ENCODE results near the gene TMEM212. TPM values are rescaled to one million over a fixed set of nuclear protein-coding genes. Genes with fewer than 3 reads are reported as not detected.
A peak's percentile ranks its signal among the peaks of the same experiment; 100 is the strongest.

Gene TMEM212
- total RNA-seq, 1 donor from 2014 or later = 0.09 TPM

DNA sequence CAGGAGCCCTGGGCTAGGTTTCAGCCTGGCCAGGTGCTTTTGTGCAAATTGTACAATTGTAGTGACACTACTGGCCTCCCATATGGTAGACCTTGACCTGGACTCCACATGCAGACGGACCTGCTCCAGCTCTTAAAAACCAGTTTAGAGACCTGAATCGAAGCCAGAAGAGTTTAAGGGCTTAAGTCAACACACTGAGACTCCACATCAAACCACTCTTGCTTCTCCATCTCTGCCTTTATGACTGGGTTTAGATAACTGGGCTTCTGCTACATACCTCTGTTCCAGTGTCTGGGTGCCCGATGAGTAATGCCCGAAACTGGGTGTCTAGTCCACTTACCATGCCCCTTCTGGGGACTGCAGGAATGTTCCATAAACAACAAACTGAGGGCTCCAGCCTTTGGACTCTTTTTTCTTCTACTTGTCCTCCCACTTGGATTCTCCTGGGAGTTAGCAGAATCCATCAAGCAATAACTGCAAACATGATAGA, 32.8 kb downstream of the TMEM212 start:
- DNase-seq (ENCODE audit: low spot score) = no peak

DNA sequence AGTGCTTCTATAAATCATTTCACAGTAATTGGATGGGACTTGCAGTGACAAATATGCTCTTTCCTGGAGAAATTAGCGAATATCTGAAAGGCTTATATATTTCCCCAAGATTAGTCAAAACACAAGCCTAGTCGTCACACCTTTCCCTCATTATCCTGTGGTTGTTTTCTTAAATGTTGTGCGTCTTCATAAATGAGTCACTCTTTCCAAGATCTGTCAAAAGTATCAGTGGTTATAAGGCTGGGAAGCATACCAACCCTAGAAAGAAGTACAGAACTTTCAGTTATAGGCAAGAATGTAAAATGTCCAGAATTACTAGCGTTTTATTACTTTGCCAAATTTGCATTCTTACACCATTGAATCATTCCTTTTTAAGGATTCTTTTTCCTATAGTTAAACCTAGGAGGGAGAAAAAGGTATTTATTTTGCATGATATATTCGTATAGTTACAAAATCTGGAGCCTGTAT, 33.6 kb downstream of the TMEM212 start:
- no peak for DNase-seq (ENCODE audit: low spot score)
- Mint-ChIP-seq H3K27me3 (ENCODE audit: low read depth) (peaks cover 32% of the 10 kb centered on the region), H3K36me3 (ENCODE audit: low read depth) (no peaks in the 10 kb centered on the region), H3K4me3 (ENCODE audit: low read depth) (no peak overlapping the region), H3K27ac (peak overlapping the region; percentile 30), H3K9me3 (no peaks in the 10 kb centered on the region), H3K4me1 (ENCODE audit: low read depth) (peaks cover 22% of the 10 kb centered on the region)
- intact Hi-C loops (cut with micrococcal nuclease) = loop anchor here (1.0 to 10.0 kb wide), 4 partner anchors 30 to 231 kb away; partner anchors contain the start of gene PLD1

More for the DNA sequence above, 32.8 kb downstream of the TMEM212 start:
- Mint-ChIP-seq H3K9me3 (no peaks in the 10 kb centered on the region), H3K4me1 (ENCODE audit: low read depth) (peaks cover 24% of the 10 kb centered on the region), H3K27me3 (ENCODE audit: low read depth) (peaks cover 26% of the 10 kb centered on the region), H3K36me3 (ENCODE audit: low read depth) (no peaks in the 10 kb centered on the region), H3K27ac (peak overlapping the region; percentile 37), H3K4me3 (ENCODE audit: low read depth) (no peak overlapping the region)
- intact Hi-C loops (cut with micrococcal nuclease) = loop anchor here (1.0 to 10.0 kb wide), 4 partner anchors 29 to 231 kb away; partner anchors contain the start of gene PLD1

DNA sequence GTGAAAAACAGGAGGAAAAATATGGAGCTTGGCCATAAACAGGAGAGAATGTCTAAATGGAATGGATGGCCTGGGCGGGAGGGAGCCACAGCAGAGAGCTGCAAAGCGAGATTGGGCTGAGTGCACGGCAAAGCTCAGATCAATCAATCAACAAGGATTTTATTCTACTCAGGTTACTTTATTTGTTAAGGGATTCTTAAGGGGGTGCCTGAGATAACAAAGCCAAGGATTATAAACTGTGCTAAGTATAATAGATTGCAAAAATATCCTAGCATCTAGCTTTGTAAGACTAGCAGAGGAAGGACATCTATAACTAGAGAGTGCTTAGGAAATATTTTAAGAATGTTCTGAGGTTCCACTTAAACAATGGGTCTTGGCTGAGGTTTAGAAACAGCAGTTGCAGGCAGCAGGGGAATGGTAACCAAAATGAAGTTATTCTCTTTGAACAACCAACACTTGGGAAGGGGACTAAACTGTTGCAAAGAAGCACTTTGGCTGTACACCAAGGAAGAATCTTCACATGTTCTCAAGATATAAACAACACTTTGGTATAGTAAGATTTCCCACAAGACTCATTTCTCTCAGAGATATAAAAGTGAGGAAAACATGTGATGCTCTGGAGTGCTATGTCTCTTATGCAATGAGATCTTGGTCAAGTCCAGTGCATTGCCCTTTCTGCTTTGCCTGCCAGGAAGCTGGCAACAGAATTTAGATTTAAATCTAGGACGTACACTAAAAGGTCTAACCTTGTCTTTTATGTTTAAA, 35.5 kb downstream of the TMEM212 start:
- H3K27me3 Mint-ChIP-seq (ENCODE audit: low read depth) = peaks cover 36% of the 10 kb centered on the region
- intact Hi-C loops (cut with micrococcal nuclease) = loop anchor here (5.0 to 10.0 kb wide), 2 partner anchors 66 to 96 kb away; partner anchors contain the start of gene PLD1
- H3K9me3 Mint-ChIP-seq = no peaks in the 10 kb centered on the region
- no peak overlapping the region for H3K27ac Mint-ChIP-seq
- DNase-seq (ENCODE audit: low spot score) = no peak
- no peaks in the 10 kb centered on the region for H3K36me3 Mint-ChIP-seq (ENCODE audit: low read depth)
- H3K4me3 Mint-ChIP-seq (ENCODE audit: low read depth) = no peak overlapping the region
- H3K4me1 Mint-ChIP-seq (ENCODE audit: low read depth) = peaks cover 20% of the 10 kb centered on the region

DNA sequence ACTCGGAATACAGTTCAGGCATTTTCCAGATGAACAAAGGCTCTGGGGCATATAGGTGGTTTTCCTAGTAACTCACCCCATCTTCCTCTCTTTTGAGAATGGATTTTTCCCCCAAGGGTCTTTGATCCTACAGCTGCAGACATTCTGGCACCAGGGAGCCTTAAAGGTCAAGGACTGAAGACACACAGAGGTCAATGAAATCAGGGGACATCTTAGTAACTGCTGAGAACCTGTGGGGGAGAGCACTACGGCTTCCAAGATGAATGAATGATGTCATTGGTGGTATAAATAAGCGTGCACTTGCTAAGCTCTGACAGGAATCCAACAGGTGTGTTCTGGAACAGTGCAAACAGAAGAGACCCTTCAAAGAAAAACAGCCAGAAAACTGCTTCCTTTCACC, 36.3 kb downstream of the TMEM212 start:
- peaks cover 20% of the 10 kb centered on the region for H3K4me1 Mint-ChIP-seq (ENCODE audit: low read depth)
- intact Hi-C loops (cut with micrococcal nuclease) = loop anchor here (5.0 to 10.0 kb wide), 2 partner anchors 67 to 95 kb away; partner anchors contain the start of gene PLD1
- H3K9me3 Mint-ChIP-seq = no peaks in the 10 kb centered on the region
- peaks cover 42% of the 10 kb centered on the region for H3K27me3 Mint-ChIP-seq (ENCODE audit: low read depth)
- H3K36me3 Mint-ChIP-seq (ENCODE audit: low read depth) = no peaks in the 10 kb centered on the region
- DNase-seq (ENCODE audit: low spot score) = no peak
- H3K4me3 Mint-ChIP-seq (ENCODE audit: low read depth) = no peak overlapping the region
- no peak overlapping the region for H3K27ac Mint-ChIP-seq

DNA sequence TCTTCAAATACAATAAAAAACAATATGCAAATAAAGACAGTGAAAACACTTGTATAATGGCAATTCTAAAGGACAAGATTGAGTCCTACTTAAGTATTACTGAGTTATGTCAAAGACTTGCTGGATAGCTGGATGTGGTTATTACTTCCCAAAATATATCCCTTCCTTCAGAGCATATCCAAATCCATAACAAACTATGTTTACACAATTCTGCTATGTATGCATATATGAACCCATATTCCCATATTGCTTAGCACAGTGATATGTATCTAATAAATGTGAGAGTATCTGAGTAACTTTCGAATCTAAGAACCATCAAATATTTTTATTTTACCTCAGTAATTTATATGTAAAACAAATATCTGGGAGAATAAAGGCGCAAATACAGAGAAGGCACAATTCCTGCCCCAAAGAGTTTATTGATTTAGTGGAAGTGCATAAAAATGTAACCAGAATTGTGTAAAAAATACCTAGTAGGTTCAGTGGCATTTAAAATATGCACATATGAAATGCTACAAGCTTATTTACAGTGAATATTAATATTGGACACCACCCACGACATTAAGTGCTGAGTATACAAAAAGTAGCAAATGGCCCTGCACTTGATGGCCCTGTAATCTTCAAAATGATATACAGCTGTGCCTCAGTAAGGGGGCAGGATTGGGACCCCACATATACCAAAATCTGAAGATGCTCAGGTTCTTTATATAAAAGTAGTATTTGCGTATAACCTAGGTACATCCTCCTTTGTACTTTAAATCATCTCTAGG, 37.1 kb downstream of the TMEM212 start:
- DNase-seq (ENCODE audit: low spot score) = no peak
- intact Hi-C loops (cut with micrococcal nuclease) = no loop called here
- H3K27ac Mint-ChIP-seq = no peak overlapping the region

DNA sequence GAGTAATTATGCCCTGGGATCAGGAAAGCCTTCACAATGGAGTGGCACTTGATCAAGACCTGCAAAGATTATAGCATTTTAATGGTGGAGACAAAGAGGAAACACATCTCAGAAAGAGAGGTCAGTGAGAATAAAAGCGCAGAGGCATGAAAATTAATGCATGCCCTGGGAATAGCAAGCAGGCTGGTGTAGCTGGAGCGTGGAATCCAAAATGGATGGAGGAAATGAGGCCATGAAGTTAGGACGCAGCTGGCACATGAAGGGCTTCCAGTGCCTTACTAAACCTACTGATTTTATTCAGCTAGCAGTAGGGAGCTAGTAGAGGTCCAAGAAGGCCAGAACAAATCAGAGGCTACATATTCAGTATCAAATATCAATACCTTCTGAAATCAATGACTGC, 38.1 kb downstream of the TMEM212 start:
- DNase-seq (ENCODE audit: low spot score) = no peak
- no peaks in the 10 kb centered on the region for H3K9me3 Mint-ChIP-seq
- H3K36me3 Mint-ChIP-seq (ENCODE audit: low read depth) = no peaks in the 10 kb centered on the region
- peaks cover 8% of the 10 kb centered on the region for H3K4me1 Mint-ChIP-seq (ENCODE audit: low read depth)
- no peak overlapping the region for H3K27ac Mint-ChIP-seq
- no peak overlapping the region for H3K4me3 Mint-ChIP-seq (ENCODE audit: low read depth)
- H3K27me3 Mint-ChIP-seq (ENCODE audit: low read depth) = peaks cover 42% of the 10 kb centered on the region
- intact Hi-C loops (cut with micrococcal nuclease) = no loop called here

More for the DNA sequence above, 37.1 kb downstream of the TMEM212 start:
- Mint-ChIP-seq H3K4me3 (ENCODE audit: low read depth) (no peak overlapping the region), H3K4me1 (ENCODE audit: low read depth) (peaks cover 17% of the 10 kb centered on the region), H3K36me3 (ENCODE audit: low read depth) (no peaks in the 10 kb centered on the region), H3K9me3 (no peaks in the 10 kb centered on the region), H3K27me3 (ENCODE audit: low read depth) (peaks cover 42% of the 10 kb centered on the region)

DNA sequence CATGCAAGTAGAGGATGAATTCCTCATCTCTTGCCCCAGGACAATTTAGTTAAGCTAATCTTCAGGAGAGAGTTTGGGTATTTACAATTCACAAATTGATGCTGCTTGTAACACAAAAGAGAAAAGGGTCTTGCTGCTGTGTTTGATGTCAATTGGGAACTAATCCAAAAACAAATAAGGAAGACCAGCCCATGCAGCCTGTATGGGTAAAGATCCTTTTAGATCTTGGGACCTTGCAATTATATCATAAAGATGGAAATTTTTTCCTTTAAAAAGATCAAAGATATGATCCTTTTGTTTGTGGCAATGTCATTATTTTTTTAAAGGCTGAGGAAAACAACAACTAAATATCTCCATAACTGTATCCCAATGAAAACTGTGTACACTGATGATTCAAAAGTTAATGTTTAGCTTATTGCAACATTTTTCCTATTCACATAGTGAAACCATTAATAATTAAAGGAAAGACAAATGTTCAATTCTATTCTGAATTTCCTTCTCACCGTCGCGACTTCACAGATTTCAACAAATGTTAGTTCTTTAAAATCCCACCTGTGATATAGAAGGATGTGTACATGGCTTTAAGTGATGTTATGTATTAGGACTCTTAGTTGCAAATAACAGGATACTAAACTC, 40.2 kb downstream of the TMEM212 start:
- no peaks in the 10 kb centered on the region for H3K4me1 Mint-ChIP-seq (ENCODE audit: low read depth)
- H3K4me3 Mint-ChIP-seq (ENCODE audit: low read depth) = no peak overlapping the region
- DNase-seq (ENCODE audit: low spot score) = no peak
- H3K36me3 Mint-ChIP-seq (ENCODE audit: low read depth) = no peaks in the 10 kb centered on the region
- H3K9me3 Mint-ChIP-seq = no peaks in the 10 kb centered on the region
- peaks cover 37% of the 10 kb centered on the region for H3K27me3 Mint-ChIP-seq (ENCODE audit: low read depth)
- intact Hi-C loops (cut with micrococcal nuclease) = no loop called here
- H3K27ac Mint-ChIP-seq = no peak overlapping the region

DNA sequence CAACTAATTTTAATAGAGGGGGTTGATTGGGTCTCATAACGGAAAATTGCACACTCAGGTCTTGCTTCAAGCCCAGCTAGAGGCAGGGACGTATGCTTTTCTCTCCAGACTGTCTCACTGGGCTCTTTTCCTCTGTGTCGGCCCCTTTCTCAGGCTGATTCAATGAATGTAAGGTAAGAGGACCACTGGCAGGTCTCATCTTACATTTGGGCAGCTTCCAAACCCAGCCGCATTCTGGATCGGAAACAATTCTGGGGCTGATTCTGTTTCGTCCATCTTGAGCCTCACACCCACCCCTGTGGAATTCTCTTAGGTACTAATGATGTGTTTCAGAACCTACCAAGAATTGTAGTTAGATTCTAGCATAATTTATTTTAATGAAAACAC, 40.7 kb downstream of the TMEM212 start:
- H3K27ac Mint-ChIP-seq = no peak overlapping the region
- intact Hi-C loops (cut with micrococcal nuclease) = no loop called here
- DNase-seq (ENCODE audit: low spot score) = no peak
- no peaks in the 10 kb centered on the region for H3K4me1 Mint-ChIP-seq (ENCODE audit: low read depth)
- H3K27me3 Mint-ChIP-seq (ENCODE audit: low read depth) = peaks cover 34% of the 10 kb centered on the region
- no peak overlapping the region for H3K4me3 Mint-ChIP-seq (ENCODE audit: low read depth)
- no peaks in the 10 kb centered on the region for H3K9me3 Mint-ChIP-seq
- H3K36me3 Mint-ChIP-seq (ENCODE audit: low read depth) = no peaks in the 10 kb centered on the region

DNA sequence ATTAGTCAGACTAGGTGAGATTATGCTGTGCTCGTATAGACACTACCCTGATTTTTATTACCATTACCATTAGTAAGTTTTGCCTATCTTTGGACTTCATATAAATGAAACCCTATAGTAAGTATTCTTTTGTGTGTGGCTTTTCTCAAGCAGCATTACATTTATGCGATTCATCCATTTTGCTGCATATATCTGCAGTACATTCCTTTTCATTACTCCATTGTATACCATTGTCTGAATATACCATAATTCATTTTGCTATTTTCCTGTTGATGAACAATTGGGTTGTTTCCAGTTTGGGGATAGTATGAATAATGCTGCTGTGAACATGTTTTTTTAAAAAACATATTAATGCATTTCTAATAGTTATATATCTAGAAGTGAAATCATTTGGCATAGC, 45.3 kb downstream of the TMEM212 start:
- Mint-ChIP-seq H3K27me3 (ENCODE audit: low read depth) (peaks cover 23% of the 10 kb centered on the region), H3K27ac (no peak overlapping the region), H3K9me3 (no peaks in the 10 kb centered on the region), H3K4me3 (ENCODE audit: low read depth) (no peak overlapping the region), H3K36me3 (ENCODE audit: low read depth) (no peaks in the 10 kb centered on the region), H3K4me1 (ENCODE audit: low read depth) (no peaks in the 10 kb centered on the region)
- intact Hi-C loops (cut with micrococcal nuclease) = no loop called here
- no peak for DNase-seq (ENCODE audit: low spot score)

DNA sequence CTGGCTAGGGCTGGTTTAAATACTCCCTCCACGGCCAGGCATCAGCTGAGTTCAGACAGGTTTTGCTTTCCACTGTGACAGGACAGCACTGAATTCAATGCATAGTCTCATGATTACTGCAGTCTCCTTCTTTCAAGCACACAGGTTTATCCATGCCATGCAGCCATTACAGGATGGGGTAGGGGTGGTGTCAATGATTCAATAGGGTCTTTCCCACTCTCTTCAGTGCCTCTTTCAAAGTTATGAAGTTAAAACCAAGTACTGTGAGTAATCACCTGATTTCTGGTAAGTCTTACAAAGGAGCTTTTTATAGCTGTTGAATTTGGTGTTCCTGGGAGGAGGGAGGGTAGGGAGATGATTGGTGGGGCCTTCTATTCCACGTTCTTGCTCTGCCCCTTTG, 47.2 kb downstream of the TMEM212 start:
- Mint-ChIP-seq H3K9me3 (no peaks in the 10 kb centered on the region), H3K4me3 (ENCODE audit: low read depth) (no peak overlapping the region), H3K27ac (no peak overlapping the region), H3K36me3 (ENCODE audit: low read depth) (no peaks in the 10 kb centered on the region), H3K4me1 (ENCODE audit: low read depth) (no peaks in the 10 kb centered on the region), H3K27me3 (ENCODE audit: low read depth) (peaks cover 22% of the 10 kb centered on the region)
- no peak for DNase-seq (ENCODE audit: low spot score)
- intact Hi-C loops (cut with micrococcal nuclease) = no loop called here

DNA sequence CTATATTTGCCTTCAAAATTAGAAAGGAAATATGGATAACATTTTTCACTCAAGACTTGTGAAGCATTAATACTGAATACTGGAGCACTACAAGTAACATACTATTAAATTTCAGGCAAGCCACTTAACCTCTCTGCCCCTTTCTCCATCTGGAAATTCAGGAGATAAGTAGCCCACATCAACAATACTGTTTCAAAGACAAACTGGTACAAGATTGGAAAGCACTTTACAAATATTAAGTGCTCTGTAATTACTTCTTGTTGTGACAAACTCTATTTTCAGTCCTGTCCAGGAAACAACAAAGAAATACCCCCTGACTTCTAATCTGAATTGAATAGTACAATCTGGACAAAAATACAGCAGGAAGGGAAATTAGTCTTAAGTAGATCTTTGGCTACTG, 49.3 kb downstream of the TMEM212 start:
- no peak overlapping the region for H3K27ac Mint-ChIP-seq
- H3K27me3 Mint-ChIP-seq (ENCODE audit: low read depth) = peaks cover 30% of the 10 kb centered on the region
- H3K4me3 Mint-ChIP-seq (ENCODE audit: low read depth) = no peak overlapping the region
- H3K4me1 Mint-ChIP-seq (ENCODE audit: low read depth) = no peaks in the 10 kb centered on the region
- intact Hi-C loops (cut with micrococcal nuclease) = no loop called here
- no peaks in the 10 kb centered on the region for H3K9me3 Mint-ChIP-seq
- H3K36me3 Mint-ChIP-seq (ENCODE audit: low read depth) = no peaks in the 10 kb centered on the region
- no peak for DNase-seq (ENCODE audit: low spot score)

DNA sequence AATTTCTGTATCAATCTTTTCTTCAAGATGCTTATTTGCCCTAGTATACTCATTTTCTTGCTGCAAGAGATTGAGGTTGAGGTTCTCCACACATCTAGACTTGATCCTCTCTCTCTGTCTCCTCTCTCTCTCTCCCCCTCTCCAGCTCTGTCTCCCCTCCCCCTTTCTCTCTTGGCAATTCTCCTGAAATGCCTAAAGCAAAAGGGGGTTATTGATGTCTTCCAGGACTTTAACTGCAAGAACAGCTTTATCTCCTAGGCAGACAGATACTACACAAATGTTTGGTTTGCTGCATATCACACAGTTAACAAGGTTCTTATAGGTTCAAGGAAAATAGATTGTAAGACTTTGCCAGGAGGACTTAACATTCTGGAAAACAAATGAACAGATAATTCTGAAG, 52.1 kb downstream of the TMEM212 start:
- no peak for DNase-seq (ENCODE audit: low spot score)
- no peaks in the 10 kb centered on the region for H3K36me3 Mint-ChIP-seq (ENCODE audit: low read depth)
- intact Hi-C loops (cut with micrococcal nuclease) = no loop called here
- H3K4me1 Mint-ChIP-seq (ENCODE audit: low read depth) = no peaks in the 10 kb centered on the region
- peaks cover 38% of the 10 kb centered on the region for H3K27me3 Mint-ChIP-seq (ENCODE audit: low read depth)
- H3K4me3 Mint-ChIP-seq (ENCODE audit: low read depth) = no peak overlapping the region
- no peaks in the 10 kb centered on the region for H3K9me3 Mint-ChIP-seq
- H3K27ac Mint-ChIP-seq = no peak overlapping the region

All from activated T-helper 2 cell treated with anti-CD3 and anti-CD28 coated beads, Interferon-gamma antibody, Interleukin-2, Interleukin-4, amounts not matched to agents 10 μg/mL and 5 μg/mL and 100 μg/mL, durations not matched to agents 14 hours and 24 hours and 36 hours (primary cell).